Kidney (tissue), 14 donors: ENCODE measurements around the gene HPF1. TPM values are rescaled to one million over a fixed set of nuclear protein-coding genes. Genes with fewer than 3 reads are reported as not detected.

ENCODE experiments used
- DNase-seq, 5 donors: peaks; one replicate each; pipeline ENCODE4 v3.0.0-alpha.2; 2013 to 2020
- FAIRE-seq: peaks from 2 replicates; lab custom pipeline; 2012; peaks lifted over from hg19 to GRCh38; lab: Jason Lieb, UNC
- H3K27ac ChIP-seq, 2 donors: one replicate each; pipeline ENCODE4 v1.7.0; 2013; ENCODE audit warnings: low read depth in 2 of 2, low read length in 2 of 2, inconsistent platforms in 1 of 2
- H3K27me3 ChIP-seq: one replicate; pipeline ENCODE4 v1.7.1; 2013; ENCODE audit warnings: low read length, inconsistent platforms; ENCODE audit not compliant: control insufficient read depth, insufficient read depth
- H3K36me3 ChIP-seq, 3 donors: one replicate each; pipeline versions ENCODE4 v1.7.0 to v1.7.1; 2013; ENCODE audit warnings: low read length in 3 of 3, control low read depth in 1 of 3, inconsistent platforms in 1 of 3; ENCODE audit not compliant: insufficient read depth in 3 of 3, control insufficient read depth in 2 of 3
- H3K4me1 ChIP-seq, 3 donors: one replicate each; pipeline versions ENCODE4 v1.7.0 to v1.7.1; 2013; ENCODE audit warnings: low read length in 3 of 3, inconsistent platforms in 1 of 3, low read depth in 1 of 3; ENCODE audit not compliant: control insufficient read depth in 2 of 3, insufficient read depth in 2 of 3
- H3K4me3 ChIP-seq, 3 donors: one replicate each; pipeline versions ENCODE4 v1.7.0 to v1.8.1; 2013; ENCODE audit warnings: low read length in 3 of 3, control low read depth in 1 of 3, inconsistent platforms in 1 of 3
- H3K9ac ChIP-seq, 3 donors: one replicate each; pipeline versions ENCODE4 v1.7.0 to v1.7.1; 2013; ENCODE audit warnings: low read length in 3 of 3, control low read depth in 1 of 3, inconsistent platforms in 1 of 3
- H3K9me3 ChIP-seq, 3 donors: one replicate each; pipeline versions ENCODE4 v1.7.0 to v1.7.1; 2013; ENCODE audit warnings: low read length in 3 of 3, control low read depth in 1 of 3, inconsistent platforms in 1 of 3; ENCODE audit not compliant: control insufficient read depth in 2 of 3, insufficient read depth in 1 of 3
- CTCF ChIP-seq: IDR thresholded peaks from 3 replicates; pipeline ENCODE4 v1.5.1; 2012; ENCODE audit warnings: mild to moderate bottlenecking, moderate library complexity, borderline replicate concordance; ENCODE audit not compliant: insufficient read depth; ENCODE audit errors: extremely low read depth
- intact Hi-C: fragments of 100-400 bp; cut with DNase I; formaldehyde crosslinking; loops from one replicate; pipeline ENCODE4 v1.11.1; 2022
- polyA plus RNA-seq: library from polyadenylated mRNA; stranded (reverse); fragments of 350-450 nt; fragmentation: Illumina TruSeq; extraction: RNeasy Lipid Tissue Mini Kit (QIAGEN cat#74804); gene quantifications from one replicate; pipeline ENCODE4 v1.2.3, GENCODE V29; 2014; ENCODE audit warnings: low read depth, low replicate concordance; ENCODE audit not compliant: insufficient read depth
- total RNA-seq: library from RNA; stranded (reverse); fragmentation: NEBNext Ultra II Directional; extraction: Animal tissue kit (Norgen Biotek cat#: 25700); gene quantifications from one replicate; pipeline ENCODE4 v1.2.1, GENCODE V29; 2021
- donor health status: control.
- donor health status: control.
- donor health status: control.
- donor health status: control.
- donor health status: control.
- donor health status: DM: yes; HTN: yes; CAD: no.
- donor health status: Normal renal cell carcinoma (clear cell type).

The HPF1 gene
- total and polyA plus RNA-seq, 2 donors from 2014 or later: 21.9 to 27.6 TPM

- H3K9ac ChIP-seq: no peak overlapping the region
- no peak overlapping the region for H3K4me3 ChIP-seq
- intact Hi-C loops: no loop called here
- DNase-seq (no peak), FAIRE-seq (no peak)
- no peak for TF ChIP-seq CTCF
- no peak overlapping the region for H3K27ac ChIP-seq
- no peaks in the 10 kb centered on the region for H3K27me3 ChIP-seq
- no peaks in the 10 kb centered on the region for H3K4me1 ChIP-seq
- no peaks in the 10 kb centered on the region for H3K9me3 ChIP-seq
- H3K36me3 ChIP-seq: peaks cover 0 to 3% (median 0%) of the 10 kb centered on the region in 3 donors
Observed at GRCh38 chr4:169716677-169717076, 41.1 kb downstream of the HPF1 start.

GRCh38 chr4:169715826-169716225, 41.9 kb downstream of the HPF1 start:
- peaks cover 0 to 3% (median 0%) of the 10 kb centered on the region in 3 donors for H3K36me3 ChIP-seq
- no peak for DNase-seq

GRCh38 chr4:169707958-169708643, 49.6 kb downstream of the HPF1 start:
- H3K9ac ChIP-seq: no peak overlapping the region
- intact Hi-C loops: no loop called here
- H3K36me3 ChIP-seq: peaks cover 0 to 7% (median 5%) of the 10 kb centered on the region in 3 donors
- DNase-seq: no peak
- H3K4me1 ChIP-seq: no peaks in the 10 kb centered on the region
- no peak overlapping the region for H3K4me3 ChIP-seq
- no peak for TF ChIP-seq CTCF
- H3K27ac ChIP-seq: no peak overlapping the region
- H3K9me3 ChIP-seq: no peaks in the 10 kb centered on the region
- H3K27me3 ChIP-seq: no peaks in the 10 kb centered on the region
- FAIRE-seq: no peak

More at GRCh38 chr4:169715826-169716225, 41.9 kb downstream of the HPF1 start:
- no peaks in the 10 kb centered on the region for H3K27me3 ChIP-seq
- intact Hi-C loops: no loop called here
- TF ChIP-seq CTCF: no peak
- H3K4me1 ChIP-seq: no peaks in the 10 kb centered on the region
- FAIRE-seq: no peak
- H3K4me3 ChIP-seq: no peak overlapping the region
- H3K27ac ChIP-seq: no peak overlapping the region
- no peaks in the 10 kb centered on the region for H3K9me3 ChIP-seq
- H3K9ac ChIP-seq: no peak overlapping the region
